H1 (cell line): ENCODE results near the gene NMUR1. TPM values are rescaled to one million over a fixed set of nuclear protein-coding genes. Genes with fewer than 3 reads are reported as not detected.

Source experiments
- CHD1 ChIP-seq: IDR thresholded peaks from 2 replicates; pipeline ENCODE4 v1.6.1; 2012; ENCODE audit warnings: low read depth, low read length, improper control_type of control experiment
- EZH2 ChIP-seq: fragments of 200-600 bp; sonication (generic); IDR thresholded peaks from 2 replicates; pipeline ENCODE4 v1.7.1; 2012; ENCODE audit warnings: low read depth, mild to moderate bottlenecking, moderate library complexity, low read length, inconsistent platforms; ENCODE audit not compliant: severe bottlenecking
- JUND ChIP-seq: IDR thresholded peaks from 2 replicates; pipeline ENCODE4 v1.6.1; 2011; ENCODE audit warnings: mild to moderate bottlenecking, improper control_type of control experiment, low read length
- YY1 ChIP-seq: IDR thresholded peaks from 2 replicates; pipeline ENCODE4 v1.6.1; 2011; ENCODE audit warnings: low read depth, mild to moderate bottlenecking, low read length
- polyA plus RNA-seq, 7 experiments: library from polyadenylated mRNA; depleted of rRNA in 3 of 7; stranded (reverse) in 5 of 7; unstranded in 2 of 7; fragments of >200 nt in 5 of 7; fragments of 200-250 nt in 2 of 7; gene quantifications; 1 replicate in 5 of 7; 2 replicates in 1 of 7; 4 replicates in 1 of 7; pipeline versions ENCODE4 v1.2.1 to v1.2.3, GENCODE V29; 2011 to 2013; ENCODE audit warnings: missing spikeins in 2 of 7, mixed read lengths in 2 of 7
- total RNA-seq: library from RNA; stranded (reverse); fragmentation: NEBNext Ultra II Directional; extraction: Animal tissue kit (Norgen Biotek cat#: 25700); gene quantifications from 2 replicates; pipeline ENCODE4 v1.2.1, GENCODE V29; 2021
- TF ChIP-seq, protein P1 (sequence below): IDR thresholded peaks from 2 replicates; pipeline ENCODE4 v1.6.1; 2012; ENCODE audit warnings: inconsistent platforms

NMUR1 gene
- total and polyA plus RNA-seq, 2 of the 8 experiments (the other 6 are each of a cell fraction or from before 2014, with no cell fraction given) = 0.56 to 1.5 TPM

DNA sequence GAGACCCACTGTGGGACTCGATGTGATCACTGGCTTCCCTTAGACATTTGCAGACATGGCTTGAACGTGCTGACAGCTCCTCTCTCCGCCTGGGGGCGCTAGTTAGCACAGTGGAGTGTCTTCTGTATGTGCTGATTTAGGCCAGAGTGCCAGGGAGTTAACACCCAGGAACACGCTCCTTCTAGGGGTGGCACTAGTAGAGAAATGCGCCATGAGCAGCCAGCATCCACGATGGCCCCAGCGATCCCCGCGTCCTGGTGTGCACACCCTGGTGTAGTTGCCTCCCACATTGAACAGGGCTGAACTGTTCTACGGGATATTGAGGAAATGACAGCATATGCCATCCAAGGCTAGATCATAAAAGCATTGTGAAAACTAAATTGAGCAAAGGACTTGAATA is 11.4 kb upstream of the NMUR1 start (continued):
- TF ChIP-seq YY1 (0 out of 2 replicates have a peak, but pooled peaks have one; percentile 29), CHD1 (no peak), EZH2 (no peak), JUND (no peak)
- TF ChIP-seq, protein P1, sequence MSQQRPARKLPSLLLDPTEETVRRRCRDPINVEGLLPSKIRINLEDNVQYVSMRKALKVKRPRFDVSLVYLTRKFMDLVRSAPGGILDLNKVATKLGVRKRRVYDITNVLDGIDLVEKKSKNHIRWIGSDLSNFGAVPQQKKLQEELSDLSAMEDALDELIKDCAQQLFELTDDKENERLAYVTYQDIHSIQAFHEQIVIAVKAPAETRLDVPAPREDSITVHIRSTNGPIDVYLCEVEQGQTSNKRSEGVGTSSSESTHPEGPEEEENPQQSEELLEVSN = no peak
